ENCODE data around the gene AKR7A2.
"Not testable (repeated sequence)": the region's sequence is repeated elsewhere in the genome, so short reads cannot be mapped to it uniquely, and the experiment has no call there.

Gene AKR7A2

GRCh38 chr1:19306941-19307340 lies 5.0 kb downstream of the AKR7A2 start:
- DNase-seq (ENCODE audit: low read depth), result no peak

DNA sequence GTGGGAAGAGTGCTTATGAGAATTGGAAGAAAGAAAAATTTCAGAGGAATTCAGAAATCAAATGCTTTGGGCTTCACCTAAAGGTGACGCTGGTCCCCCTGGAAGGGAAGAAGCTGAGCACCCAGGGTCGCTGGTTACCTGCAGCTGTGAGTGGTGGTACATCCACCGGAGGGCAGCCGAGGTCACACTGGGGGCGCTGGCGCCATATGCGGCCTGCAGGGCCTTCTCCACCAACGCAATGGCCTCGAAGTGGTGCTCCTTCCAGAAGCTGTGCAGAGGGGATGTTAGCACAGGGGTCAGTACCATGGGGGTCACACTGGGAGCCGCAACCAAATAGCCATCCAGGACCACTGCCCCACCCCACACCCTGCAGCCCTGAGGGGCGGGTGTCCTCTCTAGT lies 6.1 kb downstream of the AKR7A2 start:
- no peak for DNase-seq (ENCODE audit: low read depth)

DNA sequence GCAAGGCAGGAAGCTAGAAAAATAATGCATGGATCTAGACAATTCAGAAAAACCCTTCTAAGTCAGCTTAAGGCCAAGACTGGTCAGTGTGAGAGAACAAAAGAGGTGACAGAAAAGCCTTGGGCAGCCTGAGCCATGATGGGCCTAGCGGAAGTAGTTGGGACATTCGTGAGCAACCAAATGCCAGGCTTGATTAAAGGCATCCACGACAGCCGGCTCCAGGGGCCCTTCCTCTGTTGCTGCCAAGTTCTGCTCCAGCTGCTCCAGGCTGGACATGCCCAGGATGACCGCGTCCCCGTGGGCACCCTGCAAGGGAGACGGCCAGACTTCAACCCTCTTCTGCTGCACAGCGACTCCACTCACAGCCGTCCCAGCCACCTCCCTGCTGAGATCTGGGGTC lies 7.9 kb downstream of the AKR7A2 start:
- DNase-seq (ENCODE audit: low read depth), result not testable (repeated sequence)

DNA sequence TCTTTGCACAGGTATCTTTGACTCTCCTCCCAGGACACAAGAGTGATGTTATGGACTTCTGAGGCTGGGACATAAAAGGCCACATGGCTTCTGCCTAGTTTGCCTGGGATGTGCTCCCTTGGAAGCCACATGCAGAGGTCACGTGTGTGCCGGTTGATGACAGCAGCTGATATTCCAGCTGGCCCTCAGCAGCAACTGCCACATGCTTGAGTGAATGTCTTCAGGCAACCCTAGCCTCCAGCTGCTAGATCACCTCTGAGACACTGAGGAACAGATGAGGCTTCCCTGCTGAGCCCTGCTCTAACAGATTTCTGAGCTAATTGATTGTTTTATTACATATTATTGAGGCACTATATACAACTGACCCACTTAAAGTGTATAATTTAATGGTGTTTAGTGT lies 11.7 kb downstream of the AKR7A2 start:
- no peak for DNase-seq (ENCODE audit: low read depth)

DNA sequence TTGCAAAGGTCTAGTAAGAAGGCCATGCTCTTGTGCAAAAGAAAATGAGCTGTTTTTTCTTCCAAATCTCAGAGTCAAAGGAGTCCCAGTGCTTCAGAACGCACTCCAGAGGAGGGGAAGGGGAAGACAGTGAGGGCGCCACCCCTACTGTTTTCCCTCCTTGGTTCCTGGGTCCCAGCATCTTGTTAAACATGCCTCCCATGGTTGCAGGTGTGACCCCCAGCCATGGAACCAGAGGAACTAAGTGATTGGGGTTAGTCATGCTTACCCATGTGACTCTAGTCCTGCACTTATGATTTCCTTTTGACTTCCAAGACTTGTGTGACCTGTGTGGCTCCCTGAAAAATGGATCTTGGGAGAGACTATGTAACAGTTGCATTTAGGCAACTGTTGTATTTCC lies 17.3 kb downstream of the AKR7A2 start:
- no peak for DNase-seq (ENCODE audit: low read depth)

GRCh38 chr1:19289244-19289643 lies 22.7 kb downstream of the AKR7A2 start:
- DNase-seq (ENCODE audit: low read depth), result no peak

DNA sequence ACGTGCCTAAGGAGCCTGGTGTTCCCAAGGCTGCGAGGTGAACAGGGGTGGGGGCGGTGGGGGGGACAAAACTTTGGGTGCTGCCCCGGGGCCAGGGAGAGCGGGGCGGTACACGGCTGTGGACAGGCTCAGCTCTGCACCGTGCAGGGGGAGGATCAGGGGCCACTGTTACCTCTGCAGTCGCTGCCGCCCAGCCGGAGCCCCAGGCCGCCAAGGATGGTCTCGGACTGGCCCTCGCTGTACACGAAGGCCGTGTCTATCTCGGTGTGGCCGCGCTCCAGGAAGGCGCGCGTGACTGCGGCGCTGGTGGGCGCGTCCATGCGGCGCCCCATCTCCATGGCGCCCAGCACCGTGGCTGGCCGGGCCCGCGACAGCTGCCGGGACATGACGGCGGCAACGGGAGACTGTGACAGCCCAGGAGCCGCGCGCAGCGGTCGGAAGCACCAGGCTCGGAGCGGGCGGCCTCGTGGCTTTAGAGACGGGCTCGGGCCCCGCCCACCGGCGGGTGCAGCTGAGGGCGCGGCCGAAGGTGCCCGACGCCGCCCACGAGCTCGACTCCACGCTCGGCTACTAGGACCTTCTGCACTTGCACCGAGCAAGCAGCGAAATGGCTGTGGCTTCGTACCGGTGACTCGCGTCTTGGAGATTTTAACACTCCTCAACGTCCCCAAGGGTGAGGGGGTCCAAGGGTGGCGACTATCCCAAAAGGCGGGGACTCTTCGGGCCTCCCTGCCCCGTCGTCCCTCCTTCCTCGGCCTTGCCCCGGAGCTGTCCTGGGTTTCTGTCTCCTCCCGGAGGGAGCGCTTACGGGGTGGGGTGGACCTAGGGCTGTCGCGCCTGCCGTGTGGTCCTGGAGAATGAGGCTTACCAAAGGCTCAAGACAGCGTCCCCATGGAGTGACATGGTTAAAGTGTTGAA lies 23.4 kb downstream of the AKR7A2 start, which contains the start of gene AKR7A3:
TSS of gene AKR7A3 (minus strand) at position 447 of the 918 bp plus-strand sequence. CDS start at position 386, 61 bp downstream.
- DNase-seq (ENCODE audit: low read depth), result peak; percentile 42

DNA sequence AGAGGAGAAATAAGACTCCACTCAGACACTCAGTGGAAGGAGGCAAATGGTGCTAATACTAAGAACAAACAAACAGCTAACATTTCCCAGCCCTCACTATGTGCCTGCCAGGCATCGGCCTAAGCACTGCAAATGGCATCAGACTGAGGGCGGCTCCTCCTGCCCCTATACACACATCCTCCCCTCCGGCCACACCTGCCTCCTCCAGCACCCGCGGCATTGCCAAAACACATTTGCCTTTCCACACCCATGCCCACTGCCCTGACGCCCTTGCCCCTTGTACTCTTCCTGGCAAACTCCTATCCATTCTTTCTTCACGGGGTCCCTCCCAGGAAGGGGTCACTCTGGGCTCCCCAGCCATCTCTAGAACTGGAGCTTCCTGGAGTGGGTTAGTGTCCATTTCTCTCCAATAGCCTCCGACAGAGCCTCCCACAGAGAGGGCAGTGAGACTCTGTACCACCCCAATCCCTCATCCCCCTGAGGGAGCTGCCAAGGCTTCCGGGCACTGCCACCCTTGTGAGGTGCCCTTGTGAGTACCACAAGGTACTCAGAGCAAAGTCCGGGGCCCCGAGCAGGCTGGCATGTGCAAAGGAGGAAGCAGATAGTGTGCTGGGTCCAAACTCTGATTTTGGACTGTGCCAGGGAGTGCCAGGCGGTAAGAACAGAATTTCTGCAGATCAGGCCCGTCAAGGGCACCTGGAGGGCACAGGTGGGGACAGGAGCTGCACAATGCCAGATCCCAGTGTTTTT lies 24.3 kb downstream of the AKR7A2 start:
- DNase-seq (ENCODE audit: low read depth), result no peak

DNA sequence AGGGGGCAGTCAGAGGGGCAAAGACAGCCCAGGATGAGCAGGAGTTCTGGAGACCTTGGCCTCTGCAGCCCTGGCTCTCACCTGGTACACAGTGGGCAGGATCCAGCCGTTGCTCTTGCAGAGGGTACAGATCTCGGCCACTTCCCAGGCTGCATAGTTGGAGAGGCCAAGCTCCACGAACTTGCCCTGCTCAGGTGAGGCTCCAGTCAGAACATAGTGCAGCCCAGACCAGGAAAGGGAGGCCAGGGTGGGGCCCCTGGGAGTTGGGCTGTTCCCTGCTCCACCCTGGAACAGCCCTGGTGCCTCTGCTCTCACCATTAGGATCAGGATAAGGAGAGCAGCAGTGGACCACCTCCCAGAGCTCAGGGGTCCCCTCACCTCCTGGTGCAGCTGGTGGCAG lies 26.1 kb downstream of the AKR7A2 start:
- DNase-seq (ENCODE audit: low read depth), result not testable (repeated sequence)

GRCh38 chr1:19285366-19285765 lies 26.6 kb downstream of the AKR7A2 start:
- not testable (repeated sequence) for DNase-seq (ENCODE audit: low read depth)

DNA sequence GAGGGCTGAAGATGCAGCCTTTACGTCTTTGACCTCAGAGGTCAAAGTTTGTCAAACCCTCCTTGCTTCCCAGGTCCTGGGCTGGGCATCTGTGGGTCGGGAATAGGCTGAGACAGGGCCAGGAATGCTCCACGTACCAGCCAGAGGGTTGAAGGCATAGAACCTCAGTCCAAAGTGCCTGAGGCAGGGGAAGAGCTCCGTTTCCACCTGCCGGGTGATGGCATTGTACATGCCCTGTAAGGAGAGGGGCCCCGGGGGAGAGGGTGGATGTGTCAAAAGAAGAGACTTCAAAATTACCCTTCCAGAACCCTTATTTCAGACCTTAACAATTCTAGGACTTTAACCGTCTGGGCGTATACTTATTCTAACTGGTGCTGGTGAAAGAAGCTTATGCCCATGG lies 27.1 kb downstream of the AKR7A2 start:
- DNase-seq (ENCODE audit: low read depth), result no peak

DNA sequence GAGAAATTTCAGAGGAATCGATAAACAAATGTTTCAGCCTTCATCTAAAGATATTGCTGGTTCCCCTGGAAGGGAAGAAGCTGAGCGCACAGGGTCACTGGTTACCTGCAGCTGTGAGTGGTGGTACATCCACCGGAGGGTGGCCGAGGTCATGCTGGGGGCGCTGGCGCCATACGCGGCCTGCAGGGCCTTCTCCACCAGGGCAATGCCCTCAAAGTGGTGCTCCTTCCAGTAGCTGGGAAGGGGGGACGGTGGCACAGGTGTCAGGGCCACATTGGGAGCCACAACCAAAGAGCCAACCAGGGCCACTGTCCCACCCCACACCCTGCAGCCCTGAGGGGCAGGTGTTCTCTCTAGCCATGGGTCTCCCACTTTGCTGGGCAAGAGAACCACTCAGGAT lies 28.1 kb downstream of the AKR7A2 start:
- DNase-seq (ENCODE audit: low read depth), result no peak

DNA sequence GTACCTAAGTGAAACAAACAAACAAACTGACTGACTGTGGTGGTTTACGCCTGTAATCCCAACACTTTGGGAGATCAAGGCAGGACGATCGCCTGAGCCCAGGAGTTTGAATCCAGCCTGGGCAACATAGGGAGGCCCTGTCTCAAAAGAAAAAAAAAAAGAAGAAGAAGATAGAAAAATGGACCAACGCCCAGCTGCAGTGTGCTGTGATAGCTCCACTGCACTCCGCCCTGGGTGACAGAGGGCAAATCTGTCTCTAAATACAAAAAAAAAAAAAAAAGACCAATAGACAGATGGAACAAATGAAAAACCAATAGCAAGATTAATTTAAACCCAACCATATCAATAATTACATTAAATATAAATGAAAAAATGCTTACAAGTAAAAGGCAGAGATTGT lies 37.3 kb downstream of the AKR7A2 start:
- no peak for DNase-seq (ENCODE audit: low read depth)

DNA sequence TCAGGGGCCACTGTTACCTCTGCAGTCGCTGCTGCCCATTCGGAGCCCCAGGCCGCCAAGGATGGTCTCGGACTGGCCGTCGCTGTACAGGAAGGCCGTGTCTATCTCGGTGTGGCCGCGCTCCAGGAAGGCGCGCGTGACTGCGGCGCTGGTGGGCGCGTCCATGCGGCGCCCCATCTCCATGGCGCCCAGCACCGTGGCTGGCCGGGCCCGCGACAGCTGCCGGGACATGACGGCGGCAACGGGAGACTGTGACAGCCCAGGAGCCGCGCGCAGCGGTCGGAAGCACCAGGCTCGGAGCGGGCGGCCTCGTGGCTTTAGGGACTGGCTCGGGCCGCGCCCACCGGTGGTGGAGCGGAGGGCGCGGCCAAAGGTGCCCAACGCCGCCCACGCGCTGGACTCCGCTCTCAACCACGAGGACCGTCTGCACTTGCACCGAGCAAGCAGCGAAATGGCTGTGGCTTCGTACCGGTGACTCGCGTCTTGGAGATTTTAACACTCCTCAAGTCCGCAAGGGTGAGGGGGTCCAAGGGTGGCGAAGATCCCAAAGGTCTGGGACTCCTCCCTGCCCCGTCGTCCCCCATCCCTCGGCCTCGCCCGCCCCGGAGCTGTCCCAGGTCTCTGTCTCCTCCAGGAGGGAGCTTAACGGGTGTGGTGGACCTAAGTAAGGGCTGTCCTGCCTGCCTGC lies 38.0 kb downstream of the AKR7A2 start:
- DNase-seq (ENCODE audit: low read depth), result not testable (repeated sequence)

GRCh38 chr1:19273106-19273843 lies 38.7 kb downstream of the AKR7A2 start:
- no peak for DNase-seq (ENCODE audit: low read depth)

DNA sequence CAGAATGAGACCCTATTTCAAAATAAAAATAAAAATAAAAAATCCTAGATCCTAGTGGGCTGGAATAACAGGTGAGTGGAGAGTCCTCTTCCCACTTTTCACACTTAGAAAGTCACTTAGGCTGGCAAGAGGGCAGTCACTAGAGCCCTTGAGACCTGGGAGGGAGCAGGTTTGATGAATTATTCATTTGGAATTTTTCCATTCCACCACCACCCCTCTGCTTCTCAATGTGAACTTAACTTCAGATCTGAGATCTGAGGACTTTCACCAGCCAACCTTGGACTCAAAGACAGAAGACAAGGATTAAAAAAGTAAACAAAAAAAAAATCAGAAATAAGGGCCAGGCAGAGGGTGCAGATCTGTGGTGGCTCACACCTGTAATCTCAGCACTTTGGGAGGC lies 39.9 kb downstream of the AKR7A2 start:
- no peak for DNase-seq (ENCODE audit: low read depth)

DNA sequence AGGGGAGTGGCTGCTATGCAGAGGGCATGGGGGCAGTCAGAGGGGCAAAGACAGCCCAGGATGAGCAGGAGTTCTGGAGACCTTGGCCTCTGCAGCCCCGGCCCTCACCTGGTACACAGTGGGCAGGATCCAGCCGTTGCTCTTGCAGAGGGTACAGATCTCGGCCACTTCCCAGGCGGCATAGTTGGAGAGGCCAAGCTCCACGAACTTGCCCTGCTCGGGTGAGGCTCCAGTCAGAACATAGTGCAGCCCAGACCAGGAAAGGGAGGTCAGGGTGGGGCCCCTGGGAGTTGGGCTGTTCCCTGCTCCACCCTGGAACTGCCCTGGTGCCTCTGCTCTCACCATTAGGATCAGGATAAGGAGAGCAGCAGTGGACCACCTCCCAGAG lies 41.6 kb downstream of the AKR7A2 start:
- DNase-seq (ENCODE audit: low read depth), result not testable (repeated sequence)

GRCh38 chr1:19269427-19270342 lies 42.3 kb downstream of the AKR7A2 start:
- not testable (repeated sequence) for DNase-seq (ENCODE audit: low read depth)

DNA sequence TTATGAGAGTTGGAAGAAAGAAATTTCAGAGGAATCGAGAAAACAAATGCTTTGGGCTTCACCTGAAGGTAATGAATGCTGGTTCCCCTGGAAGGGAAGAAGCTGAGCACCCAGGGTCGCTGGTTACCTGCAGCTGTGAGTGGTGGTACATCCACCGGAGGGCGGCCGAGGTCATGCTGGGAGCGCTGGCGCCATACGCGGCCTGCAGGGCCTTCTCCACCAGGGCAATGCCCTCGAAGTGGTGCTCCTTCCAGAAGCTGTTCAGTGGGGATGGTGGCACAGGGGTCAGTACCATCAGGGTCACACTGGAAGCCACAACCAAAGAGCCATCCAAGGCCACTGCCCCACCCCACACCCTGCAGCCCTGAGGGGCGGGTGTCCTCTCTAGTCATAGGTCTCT lies 43.5 kb downstream of the AKR7A2 start:
- no peak for DNase-seq (ENCODE audit: low read depth)

DNA sequence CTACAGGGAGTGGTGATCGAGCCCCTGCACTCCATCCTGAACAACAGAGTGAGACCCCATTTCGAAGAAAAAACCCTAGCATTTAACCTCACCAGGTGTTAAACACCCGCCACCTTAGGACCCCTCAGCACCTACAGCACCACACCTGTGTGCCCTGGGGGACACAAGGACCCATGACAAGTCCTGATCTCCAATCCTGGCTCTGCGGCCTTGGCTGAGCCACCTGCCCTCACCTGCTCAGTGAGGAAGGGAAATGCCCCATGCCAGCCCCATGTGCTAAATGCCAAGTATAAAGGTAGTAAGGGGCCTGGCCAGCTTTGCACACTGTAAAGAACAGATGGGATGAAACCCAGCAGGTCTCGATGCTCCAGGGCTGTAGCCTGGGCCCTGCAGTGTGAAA lies 49.2 kb downstream of the AKR7A2 start:
- DNase-seq (ENCODE audit: low read depth), result no peak

DNA sequence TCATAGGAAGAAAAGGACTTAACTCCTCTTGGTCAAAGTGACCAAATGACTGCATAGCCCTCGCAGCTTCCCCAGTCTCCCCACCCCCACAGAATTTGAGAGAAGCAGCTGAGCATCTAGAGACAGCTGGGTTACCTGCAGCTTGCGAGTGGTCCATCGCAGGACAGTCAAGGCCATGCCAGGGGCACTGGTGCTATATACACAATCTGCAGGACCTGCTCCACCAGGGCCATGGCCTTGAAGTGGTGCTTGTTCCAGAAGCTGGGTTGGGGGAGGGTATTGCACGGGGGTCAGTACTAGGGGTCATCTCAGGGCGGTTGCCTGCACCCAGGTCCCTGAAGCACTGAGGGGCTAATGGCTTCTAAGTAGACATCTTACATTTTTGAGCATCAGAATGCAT lies 49.9 kb downstream of the AKR7A2 start:
- DNase-seq (ENCODE audit: low read depth), result no peak
